Astrocyte of the spinal cord (primary cell): Measurements from ENCODE around the gene FFAR4.
A peak's percentile ranks its signal among the peaks of the same experiment; 100 is the strongest.

ENCODE experiments used
- DNase-seq: peaks from one replicate; pipeline ENCODE4 v3.0.0; 2011; ENCODE audit warnings: low read depth, low spot score
- H3K4me3 ChIP-seq: 2 replicates; pipeline ENCODE4 v1.5.1; 2011; ENCODE audit warnings: low read depth, mild to moderate bottlenecking, low read length, moderate library complexity
- in situ Hi-C: cut with HindIII; loops from 2 replicates; pipeline ENCODE4 v1.10.0; 2017; ENCODE audit warnings: low sequenced_read_pairs
- TF ChIP-seq, protein P1 (sequence below): IDR thresholded peaks from 2 replicates; pipeline ENCODE4 v1.5.1; 2012; ENCODE audit warnings: low read depth, mild to moderate bottlenecking, low read length, inconsistent platforms

FFAR4 gene

GRCh38 chr10:93597075-93597599 is 30.7 kb downstream of the FFAR4 start:
- in situ Hi-C loops: no loop called here
- TF ChIP-seq, protein P1, sequence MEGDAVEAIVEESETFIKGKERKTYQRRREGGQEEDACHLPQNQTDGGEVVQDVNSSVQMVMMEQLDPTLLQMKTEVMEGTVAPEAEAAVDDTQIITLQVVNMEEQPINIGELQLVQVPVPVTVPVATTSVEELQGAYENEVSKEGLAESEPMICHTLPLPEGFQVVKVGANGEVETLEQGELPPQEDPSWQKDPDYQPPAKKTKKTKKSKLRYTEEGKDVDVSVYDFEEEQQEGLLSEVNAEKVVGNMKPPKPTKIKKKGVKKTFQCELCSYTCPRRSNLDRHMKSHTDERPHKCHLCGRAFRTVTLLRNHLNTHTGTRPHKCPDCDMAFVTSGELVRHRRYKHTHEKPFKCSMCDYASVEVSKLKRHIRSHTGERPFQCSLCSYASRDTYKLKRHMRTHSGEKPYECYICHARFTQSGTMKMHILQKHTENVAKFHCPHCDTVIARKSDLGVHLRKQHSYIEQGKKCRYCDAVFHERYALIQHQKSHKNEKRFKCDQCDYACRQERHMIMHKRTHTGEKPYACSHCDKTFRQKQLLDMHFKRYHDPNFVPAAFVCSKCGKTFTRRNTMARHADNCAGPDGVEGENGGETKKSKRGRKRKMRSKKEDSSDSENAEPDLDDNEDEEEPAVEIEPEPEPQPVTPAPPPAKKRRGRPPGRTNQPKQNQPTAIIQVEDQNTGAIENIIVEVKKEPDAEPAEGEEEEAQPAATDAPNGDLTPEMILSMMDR: no peak
- H3K4me3 ChIP-seq: no peak overlapping the region
- no peak for DNase-seq

GRCh38 chr10:93598157-93598556 is 31.7 kb downstream of the FFAR4 start:
- DNase-seq: no peak
- in situ Hi-C loops: no loop called here
- H3K4me3 ChIP-seq: no peak overlapping the region
- TF ChIP-seq, protein P1: no peak

DNA sequence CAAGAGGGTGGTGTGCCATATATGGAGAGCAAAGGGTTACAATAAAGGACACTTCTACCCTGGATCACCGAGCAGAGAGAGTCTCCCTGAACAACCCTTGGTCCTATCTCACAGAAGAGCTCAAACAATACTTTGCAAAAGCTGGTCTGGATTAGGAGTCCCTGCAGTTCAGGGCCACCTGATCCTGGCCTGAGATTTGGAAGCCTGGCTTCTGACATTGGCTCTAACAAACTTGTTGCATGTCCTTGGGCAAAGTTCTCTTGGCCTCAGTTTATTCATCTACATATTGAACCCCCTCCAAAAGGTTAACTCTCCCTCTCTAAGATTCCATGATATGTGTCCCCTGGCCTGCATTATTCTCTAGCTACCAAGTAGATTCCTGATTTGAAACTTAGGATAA is 32.9 kb downstream of the FFAR4 start:
- no peak overlapping the region for H3K4me3 ChIP-seq
- DNase-seq: no peak
- in situ Hi-C loops: no loop called here
- TF ChIP-seq, protein P1: no peak

- DNase-seq: no peak
- no peak overlapping the region for H3K4me3 ChIP-seq
- in situ Hi-C loops: no loop called here
- TF ChIP-seq, protein P1: no peak
Measured at GRCh38 chr10:93599778-93600177, 33.3 kb downstream of the FFAR4 start.

- H3K4me3 ChIP-seq: no peak overlapping the region
- peak; percentile 28 for DNase-seq
- in situ Hi-C loops: no loop called here
- TF ChIP-seq, protein P1: no peak
Measured at GRCh38 chr10:93600446-93601145, 34.1 kb downstream of the FFAR4 start.

DNA sequence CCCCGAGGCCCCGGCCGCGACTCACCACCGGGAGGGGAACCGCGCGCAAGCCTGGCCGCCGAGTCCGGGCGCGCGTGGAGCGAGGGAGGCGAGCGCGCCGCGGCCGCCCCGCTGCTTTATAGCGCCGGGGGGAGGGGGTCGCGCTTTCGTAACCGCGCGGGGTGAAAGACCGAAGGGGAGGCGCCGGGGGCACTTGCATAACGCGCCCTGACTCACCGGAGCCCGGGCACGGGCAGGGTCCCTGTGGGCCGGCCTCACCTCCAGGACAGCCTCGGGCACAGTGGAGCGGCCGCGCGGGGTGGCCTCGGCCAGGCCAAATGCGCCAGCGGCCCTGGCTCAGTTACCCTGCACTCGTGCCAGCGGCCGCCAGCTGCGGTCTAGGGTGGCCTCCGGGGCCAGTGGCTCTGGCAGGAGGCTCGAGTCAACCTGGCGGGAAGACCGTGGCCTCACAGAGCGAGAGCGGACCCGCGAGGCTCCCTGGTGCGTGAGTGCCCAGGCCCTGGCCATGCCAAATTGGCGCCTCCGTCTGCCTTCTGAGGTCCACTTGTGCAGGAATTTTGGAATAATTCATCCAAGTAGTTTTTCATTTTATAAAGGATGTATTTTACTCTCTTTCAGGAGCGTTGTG is 34.8 kb downstream of the FFAR4 start, which contains the start of gene RBP4:
Gene RBP4 (minus strand): TSS at position 90 of the 628 bp plus-strand sequence. CDS start 207 bp downstream, outside the sequence.
- TF ChIP-seq, protein P1: no peak
- no peak for DNase-seq
- in situ Hi-C loops: no loop called here
- H3K4me3 ChIP-seq: peak within 1 kb of the TSS; percentile 2
